A673 (cell line): ENCODE results near the gene CYP1A2.

ENCODE experiments used
- EZH2 ChIP-seq: fragments of 200-600 bp; sonication (generic); IDR thresholded peaks from 2 replicates; pipeline ENCODE4 v1.6.1; 2017; ENCODE audit warnings: borderline replicate concordance, low read depth, mild to moderate bottlenecking, mixed read lengths, antibody characterized with exemption, low read length; ENCODE audit not compliant: poor library complexity, severe bottlenecking
- TF ChIP-seq, protein P1 (sequence below): fragments of 300-800, 200-600 bp; sonication (generic); conservative IDR thresholded peaks from 2 replicates; pipeline ENCODE4 v1.5.1; 2017; ENCODE audit warnings: low read depth, mild to moderate bottlenecking, antibody characterized with exemption, low read length, moderate library complexity, mixed read lengths

- TF ChIP-seq, protein P1, sequence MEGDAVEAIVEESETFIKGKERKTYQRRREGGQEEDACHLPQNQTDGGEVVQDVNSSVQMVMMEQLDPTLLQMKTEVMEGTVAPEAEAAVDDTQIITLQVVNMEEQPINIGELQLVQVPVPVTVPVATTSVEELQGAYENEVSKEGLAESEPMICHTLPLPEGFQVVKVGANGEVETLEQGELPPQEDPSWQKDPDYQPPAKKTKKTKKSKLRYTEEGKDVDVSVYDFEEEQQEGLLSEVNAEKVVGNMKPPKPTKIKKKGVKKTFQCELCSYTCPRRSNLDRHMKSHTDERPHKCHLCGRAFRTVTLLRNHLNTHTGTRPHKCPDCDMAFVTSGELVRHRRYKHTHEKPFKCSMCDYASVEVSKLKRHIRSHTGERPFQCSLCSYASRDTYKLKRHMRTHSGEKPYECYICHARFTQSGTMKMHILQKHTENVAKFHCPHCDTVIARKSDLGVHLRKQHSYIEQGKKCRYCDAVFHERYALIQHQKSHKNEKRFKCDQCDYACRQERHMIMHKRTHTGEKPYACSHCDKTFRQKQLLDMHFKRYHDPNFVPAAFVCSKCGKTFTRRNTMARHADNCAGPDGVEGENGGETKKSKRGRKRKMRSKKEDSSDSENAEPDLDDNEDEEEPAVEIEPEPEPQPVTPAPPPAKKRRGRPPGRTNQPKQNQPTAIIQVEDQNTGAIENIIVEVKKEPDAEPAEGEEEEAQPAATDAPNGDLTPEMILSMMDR: no peak
- TF ChIP-seq EZH2: no peak
Observed at GRCh38 chr15:74791007-74791406, 42.4 kb downstream of the CYP1A2 start.
